ENCODE measurements around the gene TRPM8.

The TRPM8 gene

GRCh38 chr2:234046521-234046920, 129.3 kb downstream of the TRPM8 start:
- Histone ChIP-seq H3K4me1 (ENCODE audit: insufficient read depth, low read length) (no peaks in the 10 kb centered on the region), H3K9me3 (ENCODE audit: control insufficient read depth, insufficient read depth, low read length) (no peaks in the 10 kb centered on the region), H3K36me3 (ENCODE audit: insufficient read depth, low read length) (no peaks in the 10 kb centered on the region)

GRCh38 chr2:234047361-234047760, 130.2 kb downstream of the TRPM8 start:
- H3K4me1 ChIP-seq (ENCODE audit: insufficient read depth, low read length) = no peaks in the 10 kb centered on the region
- no peak overlapping the region for H3K9ac ChIP-seq (ENCODE audit: low read depth, low read length)
- no peaks in the 10 kb centered on the region for H3K9me3 ChIP-seq (ENCODE audit: control insufficient read depth, insufficient read depth, low read length)
- H3K36me3 ChIP-seq (ENCODE audit: insufficient read depth, low read length) = no peaks in the 10 kb centered on the region

More at GRCh38 chr2:234046521-234046920, 129.3 kb downstream of the TRPM8 start:
- H3K9ac ChIP-seq (ENCODE audit: low read depth, low read length) = no peak overlapping the region

DNA sequence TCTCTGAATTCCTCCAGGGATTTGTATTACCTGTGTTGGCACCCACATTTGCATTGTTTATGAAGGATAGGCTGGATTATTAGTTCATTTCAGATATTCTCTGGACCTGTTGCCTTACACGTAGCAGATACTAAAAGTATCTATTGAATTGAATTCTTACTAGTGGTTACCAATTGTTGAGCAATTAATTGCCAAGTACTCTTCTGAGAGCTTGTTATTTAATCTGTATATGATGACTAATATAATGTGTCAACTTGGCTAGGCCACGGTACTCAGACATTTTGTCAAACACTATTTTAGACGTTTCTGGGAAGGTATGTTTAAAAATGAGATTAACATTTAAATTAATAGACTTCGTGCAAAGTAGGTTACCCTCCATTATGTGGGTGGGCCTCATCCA, 130.9 kb downstream of the TRPM8 start:
- Histone ChIP-seq H3K4me1 (ENCODE audit: insufficient read depth, low read length) (no peaks in the 10 kb centered on the region), H3K36me3 (ENCODE audit: insufficient read depth, low read length) (no peaks in the 10 kb centered on the region), H3K9me3 (ENCODE audit: control insufficient read depth, insufficient read depth, low read length) (no peaks in the 10 kb centered on the region), H3K9ac (ENCODE audit: low read depth, low read length) (no peak overlapping the region)

DNA sequence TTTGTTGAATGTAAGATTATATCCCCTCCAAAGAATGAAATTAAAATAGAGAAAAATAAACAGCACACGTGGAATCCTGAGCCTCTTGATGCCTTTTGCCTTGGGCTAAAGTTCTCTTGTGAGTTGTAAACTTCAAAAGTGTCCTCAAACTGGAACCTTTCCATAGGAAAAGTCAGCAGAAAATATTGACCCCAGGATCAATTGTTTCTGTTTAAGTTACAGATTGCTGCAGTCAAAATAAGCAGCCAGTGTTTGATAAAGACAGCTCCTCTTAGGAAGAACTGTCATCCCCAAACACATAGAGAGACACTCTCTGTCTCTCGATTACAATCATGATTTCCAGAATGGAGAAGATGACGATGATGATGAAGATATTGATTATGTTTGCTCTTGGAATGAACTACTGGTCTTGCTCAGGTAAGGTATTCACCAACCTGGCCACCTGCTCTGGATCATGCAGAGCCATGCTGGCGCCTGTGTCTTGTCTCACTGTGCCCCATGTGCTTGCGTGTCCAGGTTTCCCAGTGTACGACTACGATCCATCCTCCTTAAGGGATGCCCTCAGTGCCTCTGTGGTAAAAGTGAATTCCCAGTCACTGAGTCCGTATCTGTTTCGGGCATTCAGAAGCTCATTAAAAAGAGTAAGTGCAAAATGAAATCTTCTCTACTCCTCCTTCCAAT, 133.4 kb downstream of the TRPM8 start, which contains the start of gene SPP2:
TSS of gene SPP2 (plus strand) at position 248 of the 681 bp plus-strand sequence. CDS start at position 333, 85 bp downstream.
- no peaks in the 10 kb centered on the region for H3K36me3 ChIP-seq (ENCODE audit: insufficient read depth, low read length)
- no peaks in the 10 kb centered on the region for H3K9me3 ChIP-seq (ENCODE audit: control insufficient read depth, insufficient read depth, low read length)
- no peak within 1 kb of the TSS for H3K9ac ChIP-seq (ENCODE audit: low read depth, low read length)
- no peaks in the 10 kb centered on the region for H3K4me1 ChIP-seq (ENCODE audit: insufficient read depth, low read length)

GRCh38 chr2:234051374-234052070, 134.3 kb downstream of the TRPM8 start:
- H3K9me3 ChIP-seq (ENCODE audit: control insufficient read depth, insufficient read depth, low read length) = no peaks in the 10 kb centered on the region
- H3K4me1 ChIP-seq (ENCODE audit: insufficient read depth, low read length) = no peaks in the 10 kb centered on the region
- no peak overlapping the region for H3K9ac ChIP-seq (ENCODE audit: low read depth, low read length)
- no peaks in the 10 kb centered on the region for H3K36me3 ChIP-seq (ENCODE audit: insufficient read depth, low read length)

- H3K9me3 ChIP-seq (ENCODE audit: control insufficient read depth, insufficient read depth, low read length) = no peaks in the 10 kb centered on the region; the same call in 1 of the 2 replicates
- no peaks in the 10 kb centered on the region for H3K36me3 ChIP-seq (ENCODE audit: insufficient read depth, low read length)
- no peaks in the 10 kb centered on the region for H3K4me1 ChIP-seq (ENCODE audit: insufficient read depth, low read length)
- H3K9ac ChIP-seq (ENCODE audit: low read depth, low read length) = no peak overlapping the region
Measured at GRCh38 chr2:234058881-234059280, 141.7 kb downstream of the TRPM8 start.

GRCh38 chr2:234060236-234060635, 143.1 kb downstream of the TRPM8 start:
- Histone ChIP-seq H3K4me1 (ENCODE audit: insufficient read depth, low read length) (no peaks in the 10 kb centered on the region), H3K9ac (ENCODE audit: low read depth, low read length) (no peak overlapping the region), H3K9me3 (ENCODE audit: control insufficient read depth, insufficient read depth, low read length) (no peaks in the 10 kb centered on the region; the same call in none of the 2 replicates), H3K36me3 (ENCODE audit: insufficient read depth, low read length) (no peaks in the 10 kb centered on the region)

GRCh38 chr2:234061624-234062257, 144.6 kb downstream of the TRPM8 start:
- Histone ChIP-seq H3K9ac (ENCODE audit: low read depth, low read length) (no peak overlapping the region), H3K36me3 (ENCODE audit: insufficient read depth, low read length) (no peaks in the 10 kb centered on the region), H3K9me3 (ENCODE audit: control insufficient read depth, insufficient read depth, low read length) (no peaks in the 10 kb centered on the region; the same call in none of the 2 replicates), H3K4me1 (ENCODE audit: insufficient read depth, low read length) (no peaks in the 10 kb centered on the region)

GRCh38 chr2:234066587-234066986, 149.4 kb downstream of the TRPM8 start:
- H3K36me3 ChIP-seq (ENCODE audit: insufficient read depth, low read length) = no peaks in the 10 kb centered on the region
- H3K9me3 ChIP-seq (ENCODE audit: control insufficient read depth, insufficient read depth, low read length) = peaks cover 6% of the 10 kb centered on the region
- no peak overlapping the region for H3K9ac ChIP-seq (ENCODE audit: low read depth, low read length)
- H3K4me1 ChIP-seq (ENCODE audit: insufficient read depth, low read length) = no peaks in the 10 kb centered on the region

Measured in ES-I3 (cell line).